RCC 7860 (cell line): ENCODE measurements around the gene AK9.
"Not testable (repeated sequence)": the region's sequence is repeated elsewhere in the genome, so short reads cannot be mapped to it uniquely, and the experiment has no call there.

ENCODE experiments used
- DNase-seq: peaks from one replicate; pipeline ENCODE4 v3.0.0-alpha.2; 2015; ENCODE audit warnings: low spot score
- FAIRE-seq: peaks from 2 replicates; lab custom pipeline; 2012; peaks lifted over from hg19 to GRCh38; lab: Jason Lieb, UNC

AK9 gene

GRCh38 chr6:109628158-109629000 is 62.6 kb downstream of the AK9 start:
- DNase-seq (no peak), FAIRE-seq (no peak)

- DNase-seq (no peak), FAIRE-seq (no peak)
These were observed 64.7 kb downstream of the AK9 start for GRCh38 chr6:109626311-109626710.

- no peak for DNase-seq
- no peak for FAIRE-seq
These were observed 65.8 kb downstream of the AK9 start for GRCh38 chr6:109625199-109625598.

GRCh38 chr6:109623288-109623687 is 67.7 kb downstream of the AK9 start:
- FAIRE-seq: no peak
- DNase-seq: no peak

GRCh38 chr6:109612268-109612667 is 78.7 kb downstream of the AK9 start:
- DNase-seq: no peak
- no peak for FAIRE-seq

GRCh38 chr6:109611502-109611901 is 79.5 kb downstream of the AK9 start:
- FAIRE-seq: no peak
- DNase-seq: no peak

GRCh38 chr6:109610590-109610989 is 80.4 kb downstream of the AK9 start:
- DNase-seq: no peak
- FAIRE-seq: no peak

GRCh38 chr6:109609737-109610136 is 81.3 kb downstream of the AK9 start:
- no peak for FAIRE-seq
- DNase-seq: no peak

GRCh38 chr6:109606359-109606758 is 84.6 kb downstream of the AK9 start:
- FAIRE-seq: no peak
- no peak for DNase-seq

- no peak for FAIRE-seq
- no peak for DNase-seq
These were observed 95.0 kb downstream of the AK9 start for GRCh38 chr6:109595998-109596397.

GRCh38 chr6:109580519-109580918 is 110.5 kb downstream of the AK9 start:
- DNase-seq (no peak), FAIRE-seq (no peak)

- DNase-seq: no peak
- FAIRE-seq: no peak
These were observed 111.6 kb downstream of the AK9 start for GRCh38 chr6:109579361-109579760.

- DNase-seq, FAIRE-seq: not testable (repeated sequence)
These were observed 121.1 kb downstream of the AK9 start for GRCh38 chr6:109569901-109570300.

GRCh38 chr6:109561844-109562243 is 129.2 kb downstream of the AK9 start:
- DNase-seq (no peak), FAIRE-seq (no peak)

GRCh38 chr6:109531446-109531845 is 159.6 kb downstream of the AK9 start:
- FAIRE-seq (no peak), DNase-seq (no peak)

GRCh38 chr6:109527989-109528388 is 163.0 kb downstream of the AK9 start:
- DNase-seq (no peak), FAIRE-seq (no peak)

GRCh38 chr6:109526905-109527628 is 163.9 kb downstream of the AK9 start:
- DNase-seq (peak; percentile 37), FAIRE-seq (no peak)

- FAIRE-seq (no peak), DNase-seq (no peak)
These were observed 166.9 kb downstream of the AK9 start for GRCh38 chr6:109524129-109524528.

- FAIRE-seq: no peak
- no peak for DNase-seq
These were observed 167.5 kb downstream of the AK9 start for GRCh38 chr6:109523478-109523877.

- no peak for FAIRE-seq
These were observed 169.9 kb downstream of the AK9 start for GRCh38 chr6:109521080-109521479.

GRCh38 chr6:109519647-109520046 is 171.4 kb downstream of the AK9 start:
- FAIRE-seq, DNase-seq: not testable (repeated sequence)

More at GRCh38 chr6:109521080-109521479, 169.9 kb downstream of the AK9 start:
- no peak for DNase-seq

- DNase-seq (no peak), FAIRE-seq (no peak)
These were observed 174.1 kb downstream of the AK9 start for GRCh38 chr6:109516929-109517328.
